Articular chondrocyte of knee joint (primary cell): ENCODE data around the gene TBX22. TPM values are rescaled to one million over a fixed set of nuclear protein-coding genes. Genes with fewer than 3 reads are reported as not detected.

Experiments
- total RNA-seq: library from RNA; depleted of rRNA; stranded (reverse); fragments of >200 nt; gene quantifications from 2 replicates; pipeline ENCODE4 v1.2.3, GENCODE V29; 2012

The TBX22 gene, protein sequence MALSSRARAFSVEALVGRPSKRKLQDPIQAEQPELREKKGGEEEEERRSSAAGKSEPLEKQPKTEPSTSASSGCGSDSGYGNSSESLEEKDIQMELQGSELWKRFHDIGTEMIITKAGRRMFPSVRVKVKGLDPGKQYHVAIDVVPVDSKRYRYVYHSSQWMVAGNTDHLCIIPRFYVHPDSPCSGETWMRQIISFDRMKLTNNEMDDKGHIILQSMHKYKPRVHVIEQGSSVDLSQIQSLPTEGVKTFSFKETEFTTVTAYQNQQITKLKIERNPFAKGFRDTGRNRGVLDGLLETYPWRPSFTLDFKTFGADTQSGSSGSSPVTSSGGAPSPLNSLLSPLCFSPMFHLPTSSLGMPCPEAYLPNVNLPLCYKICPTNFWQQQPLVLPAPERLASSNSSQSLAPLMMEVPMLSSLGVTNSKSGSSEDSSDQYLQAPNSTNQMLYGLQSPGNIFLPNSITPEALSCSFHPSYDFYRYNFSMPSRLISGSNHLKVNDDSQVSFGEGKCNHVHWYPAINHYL
- not detected in 2 replicates for total RNA-seq

DNA sequence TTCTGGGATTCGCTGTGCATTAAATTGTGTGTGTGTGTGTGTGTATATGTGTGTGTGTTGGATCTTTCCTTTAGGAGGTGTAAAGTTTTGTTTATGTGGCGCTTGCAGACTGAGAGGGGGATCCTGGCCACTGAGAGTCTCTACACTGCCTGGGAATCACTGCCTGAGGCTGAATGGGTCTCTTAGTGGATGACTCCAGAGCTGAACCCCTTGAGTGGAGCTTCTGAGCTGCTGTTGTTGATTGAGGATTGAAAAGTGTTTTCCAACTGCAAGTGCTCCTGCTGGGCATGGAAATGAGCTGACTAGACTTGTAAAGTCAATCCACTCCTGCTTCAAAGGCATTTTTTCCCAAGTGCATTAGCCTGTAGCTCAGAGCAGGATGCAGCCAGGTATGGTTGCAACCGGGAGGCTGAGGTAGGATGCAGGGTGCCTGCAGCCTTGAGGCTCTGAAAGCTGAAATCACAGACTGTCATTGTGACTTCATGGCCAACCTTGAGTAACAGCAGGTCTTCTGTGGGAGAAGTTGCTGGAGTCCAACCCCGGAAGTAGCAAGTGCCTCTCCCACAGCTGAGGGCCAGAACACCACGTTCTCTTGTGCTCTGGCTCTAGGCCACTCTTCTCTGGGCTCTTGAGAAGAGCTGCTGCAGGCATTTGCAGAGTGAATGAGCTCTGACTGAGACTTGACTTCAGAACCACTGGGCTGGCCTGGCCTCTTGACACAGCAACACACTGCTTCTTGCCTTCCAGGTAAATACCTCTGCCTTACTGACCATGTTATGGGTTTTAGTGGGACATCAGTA is at the start of gene TBX22:
TSS of gene TBX22 (plus strand) at position 613 of the 800 bp plus-strand sequence. CDS start 7,517 bp downstream, outside the sequence.

